ENCODE data around the gene ATXN7. TPM values are rescaled to one million over a fixed set of nuclear protein-coding genes. Genes with fewer than 3 reads are reported as not detected.

Gene ATXN7
- total RNA-seq, 1 donor from 2014 or later, result 28.7 TPM

DNA sequence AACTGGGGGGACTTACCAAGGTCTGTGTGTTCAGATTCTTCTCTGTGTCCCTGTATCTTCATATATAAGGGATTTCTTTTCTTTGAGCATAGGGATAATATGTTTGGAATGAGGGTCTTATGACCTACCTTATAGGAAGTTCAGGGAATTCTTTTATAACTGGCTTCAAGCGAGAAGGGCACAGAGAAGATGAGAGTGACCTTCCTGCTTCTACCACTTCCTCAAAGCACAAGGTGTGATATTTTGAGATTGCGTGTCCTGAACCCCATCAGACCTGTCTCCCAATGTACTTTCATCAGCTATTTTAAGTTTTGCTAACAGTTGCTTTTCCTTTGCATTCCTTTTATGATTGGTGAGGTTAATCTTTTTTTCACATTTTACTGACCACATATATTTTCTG, 162.7 kb downstream of the ATXN7 start:
- no peak for DNase-seq (ENCODE audit: low spot score in 2 of 2, unreplicated experiment in 2 of 2)
- no peak overlapping the region for H3K4me3 Mint-ChIP-seq
- TF ChIP-seq CTCF (IDR thresholded peaks at IDR 0.05; ENCODE audit: unreplicated experiment), result no peak
- H3K9me3 Mint-ChIP-seq, result no peaks in the 10 kb centered on the region
- H3K36me3 Mint-ChIP-seq, result peaks cover 7% of the 10 kb centered on the region
- no peak overlapping the region for H3K27ac Mint-ChIP-seq
- peaks cover 1% of the 10 kb centered on the region for H3K27me3 Mint-ChIP-seq (ENCODE audit: low read depth)
- peaks cover 42% of the 10 kb centered on the region for H3K4me1 Mint-ChIP-seq

DNA sequence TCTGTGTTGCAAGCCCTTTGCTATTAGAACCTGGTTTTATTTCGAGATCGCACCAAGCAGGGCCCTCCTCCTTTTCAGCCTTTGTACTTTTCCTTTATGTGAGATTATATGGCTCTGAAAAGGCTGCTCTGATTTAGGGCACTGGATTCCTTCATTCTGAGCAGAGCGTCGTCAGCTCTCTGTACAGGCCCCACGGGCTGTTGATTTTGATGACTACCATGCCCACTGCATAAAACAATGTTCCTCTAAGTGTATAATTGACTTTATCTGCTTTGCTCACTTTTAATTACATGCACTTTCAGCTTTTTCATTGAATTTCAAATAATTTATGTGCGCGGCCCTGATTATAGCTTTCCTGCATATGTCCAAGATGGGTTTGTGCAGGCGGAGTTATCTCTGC, 164.0 kb downstream of the ATXN7 start:
- H3K4me1 Mint-ChIP-seq, result peaks cover 42% of the 10 kb centered on the region
- H3K27ac Mint-ChIP-seq, result no peak overlapping the region
- no peaks in the 10 kb centered on the region for H3K36me3 Mint-ChIP-seq
- no peak overlapping the region for H3K4me3 Mint-ChIP-seq
- H3K27me3 Mint-ChIP-seq (ENCODE audit: low read depth), result peaks cover 1% of the 10 kb centered on the region
- H3K9me3 Mint-ChIP-seq, result no peaks in the 10 kb centered on the region
- no peak for DNase-seq (ENCODE audit: low spot score in 2 of 2, unreplicated experiment in 2 of 2)
- TF ChIP-seq CTCF (IDR thresholded peaks at IDR 0.05; ENCODE audit: unreplicated experiment), result no peak

DNA sequence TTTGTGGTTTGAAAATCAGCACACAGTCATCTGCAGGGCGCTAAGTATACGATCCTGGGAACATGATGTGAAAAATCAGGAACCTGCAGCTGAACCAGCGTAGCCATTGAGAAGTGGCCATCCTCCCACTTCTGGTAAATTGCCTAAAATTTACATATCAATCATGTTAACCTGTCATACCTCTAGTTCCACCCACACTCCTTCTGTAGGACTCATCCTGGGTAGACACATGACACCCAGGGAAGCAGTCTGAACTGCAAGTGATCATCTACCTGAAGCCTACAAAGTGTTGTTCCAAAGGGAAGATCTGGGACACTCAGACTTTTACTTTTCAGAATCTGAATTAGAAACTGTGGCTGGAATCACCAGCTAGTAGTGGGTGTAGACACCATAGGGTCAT, 165.1 kb downstream of the ATXN7 start:
- Mint-ChIP-seq H3K9me3 (peaks cover under 1% of the 10 kb centered on the region), H3K4me3 (no peak overlapping the region), H3K27ac (no peak overlapping the region), H3K4me1 (peaks cover 39% of the 10 kb centered on the region), H3K36me3 (no peaks in the 10 kb centered on the region), H3K27me3 (ENCODE audit: low read depth) (peaks cover 1% of the 10 kb centered on the region)
- no peak for TF ChIP-seq CTCF (IDR thresholded peaks at IDR 0.05; ENCODE audit: unreplicated experiment)
- DNase-seq (ENCODE audit: low spot score in 2 of 2, unreplicated experiment in 2 of 2), result no peak

DNA sequence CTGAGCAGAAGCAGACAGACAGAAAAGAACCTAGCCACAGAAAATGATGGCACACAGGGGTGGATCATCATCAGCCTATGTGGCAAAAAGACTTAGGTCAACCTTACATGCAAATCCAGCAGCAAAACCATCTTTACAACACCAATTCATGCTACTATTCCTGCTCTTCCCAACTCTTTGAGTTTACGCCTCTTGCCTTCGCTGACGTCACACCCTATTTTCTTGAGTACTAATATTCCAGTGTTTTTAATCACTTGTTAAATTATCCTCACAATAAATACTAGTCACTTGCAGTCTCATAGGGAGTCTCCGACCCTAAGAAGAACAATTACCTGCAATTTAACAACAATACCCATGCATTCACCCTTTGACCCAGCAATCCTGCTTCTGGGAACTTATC, 165.6 kb downstream of the ATXN7 start:
- no peak for TF ChIP-seq CTCF (IDR thresholded peaks at IDR 0.05; ENCODE audit: unreplicated experiment)
- Mint-ChIP-seq H3K9me3 (peaks cover 6% of the 10 kb centered on the region), H3K27ac (no peak overlapping the region), H3K36me3 (peaks cover 5% of the 10 kb centered on the region), H3K27me3 (ENCODE audit: low read depth) (peaks cover 1% of the 10 kb centered on the region), H3K4me1 (peaks cover 37% of the 10 kb centered on the region), H3K4me3 (no peak overlapping the region)
- DNase-seq (ENCODE audit: low spot score in 2 of 2, unreplicated experiment in 2 of 2), result no peak

- Mint-ChIP-seq H3K27me3 (ENCODE audit: low read depth) (peaks cover 1% of the 10 kb centered on the region), H3K27ac (peak overlapping the region; percentile 88), H3K36me3 (peaks cover 5% of the 10 kb centered on the region), H3K9me3 (peaks cover 16% of the 10 kb centered on the region), H3K4me1 (peaks cover 37% of the 10 kb centered on the region), H3K4me3 (peak overlapping the region; percentile 44)
- peak; percentile 67 to 77 for DNase-seq (ENCODE audit: low spot score in 2 of 2, unreplicated experiment in 2 of 2)
- peak; percentile 90 for TF ChIP-seq CTCF (IDR thresholded peaks at IDR 0.05; ENCODE audit: unreplicated experiment)
Measured at GRCh38 chr3:64030741-64031140, 167.1 kb downstream of the ATXN7 start.
